ENCODE measurements around the gene SLC25A40. TPM values are rescaled to one million over a fixed set of nuclear protein-coding genes. Genes with fewer than 3 reads are reported as not detected.
"Not testable (repeated sequence)": the region's sequence is repeated elsewhere in the genome, so short reads cannot be mapped to it uniquely, and the experiment has no call there.

The SLC25A40 gene
- 24.5 and 25.8 TPM in 2 replicates for total RNA-seq (2014; rRNA removed; shearing (Covaris generic))

DNA sequence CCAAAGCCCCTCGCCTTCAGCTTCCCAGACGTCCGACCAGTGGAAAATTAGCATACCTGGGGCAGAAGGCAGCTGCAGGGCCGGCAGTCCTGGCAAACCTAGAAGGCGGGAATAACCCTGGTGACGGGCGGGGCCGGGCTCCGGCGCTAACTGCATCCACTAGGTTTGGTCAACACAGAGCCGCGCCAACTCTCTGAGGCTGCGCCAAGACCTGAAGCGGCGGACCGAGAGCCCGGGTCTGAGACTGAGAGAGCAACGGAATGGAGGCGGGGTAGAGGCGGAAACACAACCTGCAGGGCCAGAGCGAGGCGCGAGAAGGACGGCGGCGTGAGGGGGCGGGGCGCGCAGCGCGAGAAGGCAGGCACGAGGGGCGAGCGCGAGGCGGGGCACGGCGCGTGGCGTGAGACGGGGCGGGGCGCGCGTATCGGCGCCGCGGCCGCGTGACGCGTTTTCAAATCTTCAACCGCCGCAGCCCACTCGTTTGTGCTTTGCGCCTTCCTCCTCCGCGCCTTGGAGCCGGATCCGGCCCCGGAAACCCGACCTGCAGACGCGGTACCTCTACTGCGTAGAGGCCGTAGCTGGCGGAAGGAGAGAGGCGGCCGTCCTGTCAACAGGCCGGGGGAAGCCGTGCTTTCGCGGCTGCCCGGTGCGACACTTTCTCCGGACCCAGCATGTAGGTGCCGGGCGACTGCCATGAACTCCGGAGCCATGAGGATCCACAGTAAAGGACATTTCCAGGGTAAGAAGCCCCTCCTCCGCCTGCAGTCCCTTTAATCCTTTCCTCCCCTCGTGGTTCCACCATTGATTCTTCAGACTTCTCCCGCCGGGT lies at the start of gene SLC25A40, which contains the start of gene DBF4:
SLC25A40 (minus strand) TSS at position 321 of the 829 bp plus-strand sequence. CDS start 17,633 bp downstream, outside the sequence.
DBF4 (plus strand) TSS at position 454 of the 829 bp plus-strand sequence; CDS start at position 694, 240 bp downstream.
- DNase-seq (ENCODE audit: low spot score): peak; percentile 92

- DNase-seq (ENCODE audit: low spot score): not testable (repeated sequence)
Observed at GRCh38 chr7:87922759-87923395, 46.7 kb upstream of the SLC25A40 start.

GRCh38 chr7:87920578-87920977 lies 44.4 kb upstream of the SLC25A40 start:
- no peak for DNase-seq (ENCODE audit: low spot score)

- DNase-seq (ENCODE audit: low spot score): no peak
Observed at GRCh38 chr7:87919875-87920274, 43.7 kb upstream of the SLC25A40 start.

- no peak for DNase-seq (ENCODE audit: low spot score)
Observed at GRCh38 chr7:87918740-87919139, 42.6 kb upstream of the SLC25A40 start.

- no peak for DNase-seq (ENCODE audit: low spot score)
Observed at GRCh38 chr7:87912121-87912520, 36.0 kb upstream of the SLC25A40 start.

DNA sequence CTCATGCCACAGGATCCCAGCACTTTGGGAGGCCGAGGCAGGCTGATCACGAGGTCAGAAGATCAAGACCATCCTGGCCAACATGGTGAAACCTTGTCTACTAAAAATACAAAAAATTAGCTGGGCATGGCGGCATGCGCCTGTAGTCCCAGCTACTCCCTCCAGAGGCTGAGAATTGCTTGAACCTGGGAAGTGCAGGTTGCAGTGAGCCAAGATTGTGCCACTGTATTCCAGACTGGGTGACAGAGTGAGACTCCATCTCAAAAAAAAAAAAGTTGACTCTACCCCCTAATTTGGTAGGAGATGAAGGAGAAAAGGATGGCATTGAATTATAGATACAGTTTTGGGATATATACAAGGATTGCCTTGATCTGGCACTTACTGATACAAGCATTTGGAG lies 32.7 kb upstream of the SLC25A40 start:
- DNase-seq (ENCODE audit: low spot score): not testable (repeated sequence)

DNA sequence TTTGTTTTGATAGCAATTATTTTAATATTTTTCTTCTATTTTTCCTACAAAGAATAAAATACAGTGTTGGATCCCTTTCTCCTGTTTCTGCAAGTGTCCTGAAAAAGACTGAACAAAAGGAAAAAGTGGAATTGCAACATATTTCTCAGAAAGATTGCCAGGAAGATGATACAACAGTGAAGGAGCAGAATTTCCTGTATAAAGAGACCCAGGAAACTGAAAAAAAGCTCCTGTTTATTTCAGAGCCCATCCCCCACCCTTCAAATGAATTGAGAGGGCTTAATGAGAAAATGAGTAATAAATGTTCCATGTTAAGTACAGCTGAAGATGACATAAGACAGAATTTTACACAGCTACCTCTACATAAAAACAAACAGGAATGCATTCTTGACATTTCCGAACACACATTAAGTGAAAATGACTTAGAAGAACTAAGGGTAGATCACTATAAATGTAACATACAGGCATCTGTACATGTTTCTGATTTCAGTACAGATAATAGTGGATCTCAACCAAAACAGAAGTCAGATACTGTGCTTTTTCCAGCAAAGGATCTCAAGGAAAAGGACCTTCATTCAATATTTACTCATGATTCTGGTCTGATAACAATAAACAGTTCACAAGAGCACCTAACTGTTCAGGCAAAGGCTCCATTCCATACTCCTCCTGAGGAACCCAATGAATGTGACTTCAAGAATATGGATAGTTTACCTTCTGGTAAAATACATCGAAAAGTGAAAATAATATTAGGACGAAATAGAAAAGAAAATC lies 31.2 kb upstream of the SLC25A40 start:
- not testable (repeated sequence) for DNase-seq (ENCODE audit: low spot score)

GRCh38 chr7:87899255-87899654 lies 23.1 kb upstream of the SLC25A40 start:
- no peak for DNase-seq (ENCODE audit: low spot score)

DNA sequence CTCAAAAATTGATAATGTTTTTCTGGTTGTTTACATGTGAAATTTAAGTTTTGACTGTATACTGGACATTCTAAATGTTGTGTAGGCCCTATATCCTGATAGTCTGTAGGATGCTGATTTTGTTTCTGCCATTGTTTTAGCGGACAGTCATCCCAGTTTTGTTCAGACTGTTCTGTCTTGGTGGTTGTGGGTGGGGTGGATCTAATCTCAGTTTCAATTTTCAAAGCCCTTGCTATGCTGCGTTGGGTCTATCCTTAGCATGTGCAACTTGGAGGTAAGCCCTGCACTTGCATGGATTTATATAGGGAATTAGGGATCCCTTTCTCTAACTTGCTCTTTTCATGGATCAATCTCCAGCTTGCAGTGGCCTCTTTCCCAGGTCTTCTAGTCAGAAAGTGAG lies 19.2 kb upstream of the SLC25A40 start:
- DNase-seq (ENCODE audit: low spot score): no peak

GRCh38 chr7:87886875-87887274 lies 10.7 kb upstream of the SLC25A40 start:
- DNase-seq (ENCODE audit: low spot score): peak; percentile 21

DNA sequence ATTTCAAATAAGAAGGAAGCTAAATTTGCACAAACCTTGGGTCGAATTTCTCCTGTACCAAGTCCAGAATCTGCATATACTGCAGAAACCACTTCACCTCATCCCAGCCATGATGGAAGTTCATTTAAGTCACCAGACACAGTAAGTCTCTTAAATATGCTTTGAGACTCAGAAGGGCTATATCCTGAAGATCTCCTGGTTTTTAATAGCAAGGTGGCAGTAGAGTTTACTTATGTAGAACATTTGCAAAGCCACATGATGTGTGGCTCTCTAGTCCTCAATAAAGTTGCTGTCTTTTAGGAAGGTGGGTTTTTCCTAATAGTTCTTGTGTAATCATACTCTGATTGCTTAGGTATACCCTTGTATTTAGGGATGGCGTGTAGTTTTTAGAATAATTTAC lies 8.9 kb upstream of the SLC25A40 start:
- no peak for DNase-seq (ENCODE audit: low spot score)

GRCh38 chr7:87882151-87882937 lies 6.2 kb upstream of the SLC25A40 start:
- no peak for DNase-seq (ENCODE audit: low spot score)

GRCh38 chr7:87878208-87878735 lies 2.1 kb upstream of the SLC25A40 start:
- DNase-seq (ENCODE audit: low spot score): peak; percentile 4

DNA sequence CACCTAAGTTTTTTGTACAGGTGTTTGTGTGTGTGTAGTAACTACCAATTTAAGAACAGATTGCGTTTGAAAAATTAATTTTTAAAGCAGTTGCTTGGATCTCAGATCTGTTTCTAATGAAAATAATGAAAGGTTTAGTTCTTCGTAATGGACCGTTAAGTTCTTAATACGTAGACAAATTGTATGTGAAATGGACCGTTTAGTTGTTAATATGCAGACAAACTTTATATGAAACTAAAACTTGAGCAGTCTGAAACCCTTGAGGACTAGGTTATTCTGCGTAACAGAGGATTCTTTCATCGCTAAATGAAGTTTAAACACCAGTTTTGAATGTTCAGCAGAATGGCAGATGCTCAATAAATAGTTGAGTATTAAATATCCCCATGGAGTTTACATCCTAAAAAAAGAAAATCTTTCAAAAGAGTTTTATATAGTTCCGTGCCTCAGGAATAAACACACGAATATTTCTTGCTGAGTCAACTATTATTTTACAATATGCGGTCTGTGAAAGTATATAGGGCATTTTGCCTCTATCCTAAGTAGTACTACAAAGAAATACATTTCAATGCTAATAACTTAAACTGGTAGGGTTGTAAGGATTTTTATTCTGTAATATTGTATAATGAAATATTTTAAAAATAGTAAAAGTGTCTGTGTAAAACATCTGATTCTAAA lies 1.3 kb upstream of the SLC25A40 start:
- DNase-seq (ENCODE audit: low spot score): peak; percentile 1

- peak; percentile 39 for DNase-seq (ENCODE audit: low spot score)
Observed at GRCh38 chr7:87876869-87877234, 692 bp upstream of the SLC25A40 start.

- DNase-seq (ENCODE audit: low spot score): no peak
Observed at GRCh38 chr7:87875151-87876039, 765 bp downstream of the SLC25A40 start.

DNA sequence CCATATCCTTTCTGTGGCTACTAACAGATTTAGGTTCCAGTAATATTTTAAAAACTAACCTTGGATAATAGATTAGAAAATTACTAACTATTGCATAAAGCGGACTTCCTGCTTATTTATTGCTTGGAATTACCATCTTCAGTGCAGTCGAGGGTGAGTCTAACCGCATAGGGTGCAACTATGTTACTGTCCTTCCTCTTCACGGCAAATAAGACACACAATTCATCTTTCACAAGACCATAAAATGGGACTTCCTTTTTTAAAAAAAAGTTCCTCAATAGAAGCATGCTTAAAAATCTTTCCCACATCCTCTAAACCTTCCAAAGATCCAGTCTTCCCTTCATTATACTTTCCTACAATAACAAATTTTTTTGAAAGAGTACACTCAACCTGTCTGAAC lies 2.1 kb downstream of the SLC25A40 start:
- no peak for DNase-seq (ENCODE audit: low spot score)

- not testable (repeated sequence) for DNase-seq (ENCODE audit: low spot score)
Observed at GRCh38 chr7:87873328-87873727, 2.8 kb downstream of the SLC25A40 start.

GRCh38 chr7:87872346-87872745 lies 3.8 kb downstream of the SLC25A40 start:
- DNase-seq (ENCODE audit: low spot score): no peak

Measured in A172 (cell line).